HepG2 (cell line): Measurements from ENCODE around the gene ITGB2. TPM values are rescaled to one million over a fixed set of nuclear protein-coding genes. Genes with fewer than 3 reads are reported as not detected.

Source experiments
- ASH2L ChIP-seq: fragments of 300-600, 200-600 bp; sonication (generic); IDR thresholded peaks from 2 replicates; pipeline ENCODE4 v1.7.0; 2017; ENCODE audit warnings: low read depth, mild to moderate bottlenecking, moderate library complexity, mixed read lengths, low read length; ENCODE audit not compliant: insufficient read length
- DRAP1 ChIP-seq: IDR thresholded peaks from 2 replicates; pipeline ENCODE4 v1.6.1; 2016; ENCODE audit warnings: missing genetic modification reagents, missing compliant biosample characterization
- FOXA3 ChIP-seq: IDR thresholded peaks from 2 replicates; pipeline ENCODE4 v1.6.1; 2016; ENCODE audit warnings: missing genetic modification reagents, missing compliant biosample characterization
- FOXK1 ChIP-seq: sonication (generic); formaldehyde crosslinking; IDR thresholded peaks from 2 replicates; pipeline ENCODE4 v1.4.0; 2020; ENCODE audit warnings: low read depth, missing genetic modification reagents, borderline replicate concordance
- GABPB1 ChIP-seq: IDR thresholded peaks from 2 replicates; pipeline ENCODE4 v1.6.1; 2016; ENCODE audit warnings: mild to moderate bottlenecking, missing genetic modification reagents, moderate library complexity, missing compliant biosample characterization
- GATAD1 ChIP-seq: IDR thresholded peaks from 2 replicates; pipeline ENCODE4 v1.6.1; 2016; ENCODE audit warnings: missing genetic modification reagents, missing compliant biosample characterization
- HNF4G ChIP-seq, 2 experiments: sonication (generic) in 1 of 2; formaldehyde crosslinking in 1 of 2; IDR thresholded peaks; 2 replicates each; pipeline versions ENCODE4 v1.4.0 to v1.6.1; 2011 to 2020; ENCODE audit warnings: borderline replicate concordance in 2 of 2, low read depth in 2 of 2, mild to moderate bottlenecking in 2 of 2, low read length in 1 of 2, missing genetic modification reagents in 1 of 2, moderate library complexity in 1 of 2
- KDM1A ChIP-seq: IDR thresholded peaks from 2 replicates; pipeline ENCODE4 v1.6.1; 2016; ENCODE audit warnings: missing compliant biosample characterization
- KDM5B ChIP-seq: sonication (generic); formaldehyde crosslinking; IDR thresholded peaks from 2 replicates; pipeline ENCODE4 v1.4.0; 2020; ENCODE audit warnings: missing genetic modification reagents, mild to moderate bottlenecking, borderline replicate concordance
- RARA ChIP-seq: IDR thresholded peaks from 2 replicates; pipeline ENCODE4 v1.6.1; 2016; ENCODE audit warnings: missing genetic modification reagents, missing compliant biosample characterization
- REPIN1 ChIP-seq: sonication (generic); formaldehyde crosslinking; IDR thresholded peaks from 2 replicates; pipeline ENCODE4 v1.8.0; 2022; ENCODE audit warnings: missing genetic modification reagents, low read depth, mild to moderate bottlenecking, borderline replicate concordance
- TARDBP ChIP-seq: sonication (generic); formaldehyde crosslinking; IDR thresholded peaks from 2 replicates; pipeline ENCODE4 v1.8.0; 2022; ENCODE audit warnings: mild to moderate bottlenecking, missing genetic modification reagents
- ZNF430 ChIP-seq: sonication (generic); formaldehyde crosslinking; IDR thresholded peaks from 2 replicates; pipeline ENCODE4 v1.9.0; 2021; ENCODE audit warnings: mild to moderate bottlenecking, missing genetic modification reagents
- ZNF460 ChIP-seq: sonication (generic); formaldehyde crosslinking; IDR thresholded peaks from 2 replicates; pipeline ENCODE4 v1.5.1; 2020; ENCODE audit warnings: missing genetic modification reagents, mild to moderate bottlenecking, borderline replicate concordance
- ZNF501 ChIP-seq: sonication (generic); formaldehyde crosslinking; IDR thresholded peaks from 2 replicates; pipeline ENCODE4 v1.5.1; 2020; ENCODE audit warnings: mild to moderate bottlenecking, moderate library complexity, missing genetic modification reagents
- ZNF782 ChIP-seq: sonication (generic); formaldehyde crosslinking; IDR thresholded peaks from 2 replicates; pipeline ENCODE4 v1.4.0; 2020; ENCODE audit warnings: missing genetic modification reagents, mild to moderate bottlenecking, borderline replicate concordance
- polyA plus RNA-seq, 8 experiments: library from polyadenylated mRNA; depleted of rRNA in 3 of 8; stranded (reverse) in 7 of 8; unstranded in 1 of 8; fragments of >200 nt; fragmentation: Illumina TruSeq in 4 of 8; extraction: Trizol in 4 of 8; gene quantifications; 2 replicates each; pipeline versions ENCODE4 v1.2.1 to v1.2.3, GENCODE V29; 2011 to 2016; ENCODE audit warnings: low read depth in 4 of 8, missing spikeins in 1 of 8, mixed read lengths in 1 of 8; ENCODE audit not compliant: insufficient read depth in 1 of 8
- total RNA-seq, 5 experiments: library from RNA; depleted of rRNA; stranded (reverse); fragments of >200 nt; fragmentation: Illumina TruSeq; extraction: Trizol; gene quantifications; 2 replicates each; pipeline ENCODE4 v1.2.3, GENCODE V29; 2016; ENCODE audit warnings: low read depth in 1 of 5
- TF ChIP-seq, protein P1 (sequence below): sonication (generic); formaldehyde crosslinking; IDR thresholded peaks from 2 replicates; pipeline ENCODE4 v1.4.0; 2020; ENCODE audit warnings: missing genetic modification reagents
- TF ChIP-seq, protein P2 (sequence below): IDR thresholded peaks from 2 replicates; pipeline ENCODE4 v1.6.1; 2016; ENCODE audit warnings: mild to moderate bottlenecking
- TF ChIP-seq, protein P3 (sequence below): sonication (generic); formaldehyde crosslinking; IDR thresholded peaks from 2 replicates; pipeline ENCODE4 v1.4.0; 2020; ENCODE audit warnings: missing genetic modification reagents, borderline replicate concordance

ITGB2 gene
- total and polyA plus RNA-seq, 2 of the 13 experiments (the other 11 are each of a cell fraction or from before 2014, with no cell fraction given) = 4.2 to 18.0 TPM

DNA sequence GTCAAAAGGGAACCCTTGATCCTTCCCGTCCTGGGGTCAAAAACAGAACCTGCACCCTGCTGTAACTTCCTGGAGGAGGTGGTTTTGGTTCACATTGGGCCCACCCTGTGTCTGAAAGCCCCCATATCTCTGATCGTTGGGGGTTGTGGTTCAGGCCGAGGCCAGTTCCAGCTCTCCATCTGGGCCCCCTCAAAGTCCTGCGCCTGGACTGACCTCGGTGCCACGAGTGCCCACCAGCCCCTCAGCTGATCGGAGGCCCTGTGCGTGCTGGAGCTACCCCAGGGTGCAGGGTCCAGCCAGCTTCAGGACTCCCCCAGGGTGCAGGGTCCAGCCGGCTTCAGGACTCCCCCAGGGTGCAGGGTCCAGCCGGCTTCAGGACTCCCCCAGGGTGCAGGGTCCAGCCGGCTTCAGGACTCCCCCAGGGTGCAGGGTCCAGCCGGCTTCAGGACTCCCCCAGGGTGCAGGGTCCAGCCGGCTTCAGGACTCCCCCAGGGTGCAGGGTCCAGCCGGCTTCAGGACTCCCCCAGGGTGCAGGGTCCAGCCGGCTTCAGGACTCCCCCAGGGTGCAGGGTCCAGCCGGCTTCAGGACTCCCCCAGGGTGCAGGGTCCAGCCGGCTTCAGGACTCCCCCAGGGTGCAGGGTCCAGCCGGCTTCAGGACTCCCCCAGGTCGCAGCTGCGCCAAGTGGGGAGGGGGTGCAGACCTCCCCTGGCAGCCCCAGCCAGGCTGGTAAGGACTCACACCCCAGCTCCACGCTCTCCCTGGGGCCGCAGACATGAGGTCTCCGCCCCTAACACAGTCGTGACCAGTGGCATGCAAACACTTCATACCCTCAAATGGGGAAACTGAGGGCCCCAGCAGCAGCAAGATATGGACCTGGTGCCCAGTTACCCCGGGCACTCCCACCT is 7.9 kb downstream of the ITGB2 start (continued):
- TF ChIP-seq, protein P1, sequence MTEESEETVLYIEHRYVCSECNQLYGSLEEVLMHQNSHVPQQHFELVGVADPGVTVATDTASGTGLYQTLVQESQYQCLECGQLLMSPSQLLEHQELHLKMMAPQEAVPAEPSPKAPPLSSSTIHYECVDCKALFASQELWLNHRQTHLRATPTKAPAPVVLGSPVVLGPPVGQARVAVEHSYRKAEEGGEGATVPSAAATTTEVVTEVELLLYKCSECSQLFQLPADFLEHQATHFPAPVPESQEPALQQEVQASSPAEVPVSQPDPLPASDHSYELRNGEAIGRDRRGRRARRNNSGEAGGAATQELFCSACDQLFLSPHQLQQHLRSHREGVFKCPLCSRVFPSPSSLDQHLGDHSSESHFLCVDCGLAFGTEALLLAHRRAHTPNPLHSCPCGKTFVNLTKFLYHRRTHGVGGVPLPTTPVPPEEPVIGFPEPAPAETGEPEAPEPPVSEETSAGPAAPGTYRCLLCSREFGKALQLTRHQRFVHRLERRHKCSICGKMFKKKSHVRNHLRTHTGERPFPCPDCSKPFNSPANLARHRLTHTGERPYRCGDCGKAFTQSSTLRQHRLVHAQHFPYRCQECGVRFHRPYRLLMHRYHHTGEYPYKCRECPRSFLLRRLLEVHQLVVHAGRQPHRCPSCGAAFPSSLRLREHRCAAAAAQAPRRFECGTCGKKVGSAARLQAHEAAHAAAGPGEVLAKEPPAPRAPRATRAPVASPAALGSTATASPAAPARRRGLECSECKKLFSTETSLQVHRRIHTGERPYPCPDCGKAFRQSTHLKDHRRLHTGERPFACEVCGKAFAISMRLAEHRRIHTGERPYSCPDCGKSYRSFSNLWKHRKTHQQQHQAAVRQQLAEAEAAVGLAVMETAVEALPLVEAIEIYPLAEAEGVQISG (CRISPR knock-in tag) = peak; percentile 66
- TF ChIP-seq ZNF430 (CRISPR knock-in tag) = peak; percentile 50; the same call in 1 of the 2 replicates
- TF ChIP-seq, protein P2, sequence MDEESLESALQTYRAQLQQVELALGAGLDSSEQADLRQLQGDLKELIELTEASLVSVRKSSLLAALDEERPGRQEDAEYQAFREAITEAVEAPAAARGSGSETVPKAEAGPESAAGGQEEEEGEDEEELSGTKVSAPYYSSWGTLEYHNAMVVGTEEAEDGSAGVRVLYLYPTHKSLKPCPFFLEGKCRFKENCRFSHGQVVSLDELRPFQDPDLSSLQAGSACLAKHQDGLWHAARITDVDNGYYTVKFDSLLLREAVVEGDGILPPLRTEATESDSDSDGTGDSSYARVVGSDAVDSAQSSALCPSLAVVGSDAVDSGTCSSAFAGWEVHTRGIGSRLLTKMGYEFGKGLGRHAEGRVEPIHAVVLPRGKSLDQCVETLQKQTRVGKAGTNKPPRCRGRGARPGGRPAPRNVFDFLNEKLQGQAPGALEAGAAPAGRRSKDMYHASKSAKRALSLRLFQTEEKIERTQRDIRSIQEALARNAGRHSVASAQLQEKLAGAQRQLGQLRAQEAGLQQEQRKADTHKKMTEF (CRISPR knock-in tag) = peak; percentile 93
- TF ChIP-seq GATAD1 (CRISPR knock-in tag) = peak; percentile 51; the same call in 1 of the 2 replicates
- TF ChIP-seq REPIN1 = peak; percentile 69
- TF ChIP-seq DRAP1 (CRISPR knock-in tag) = 0 out of 2 replicates have a peak, but pooled peaks have one; percentile 42
- TF ChIP-seq, protein P3, sequence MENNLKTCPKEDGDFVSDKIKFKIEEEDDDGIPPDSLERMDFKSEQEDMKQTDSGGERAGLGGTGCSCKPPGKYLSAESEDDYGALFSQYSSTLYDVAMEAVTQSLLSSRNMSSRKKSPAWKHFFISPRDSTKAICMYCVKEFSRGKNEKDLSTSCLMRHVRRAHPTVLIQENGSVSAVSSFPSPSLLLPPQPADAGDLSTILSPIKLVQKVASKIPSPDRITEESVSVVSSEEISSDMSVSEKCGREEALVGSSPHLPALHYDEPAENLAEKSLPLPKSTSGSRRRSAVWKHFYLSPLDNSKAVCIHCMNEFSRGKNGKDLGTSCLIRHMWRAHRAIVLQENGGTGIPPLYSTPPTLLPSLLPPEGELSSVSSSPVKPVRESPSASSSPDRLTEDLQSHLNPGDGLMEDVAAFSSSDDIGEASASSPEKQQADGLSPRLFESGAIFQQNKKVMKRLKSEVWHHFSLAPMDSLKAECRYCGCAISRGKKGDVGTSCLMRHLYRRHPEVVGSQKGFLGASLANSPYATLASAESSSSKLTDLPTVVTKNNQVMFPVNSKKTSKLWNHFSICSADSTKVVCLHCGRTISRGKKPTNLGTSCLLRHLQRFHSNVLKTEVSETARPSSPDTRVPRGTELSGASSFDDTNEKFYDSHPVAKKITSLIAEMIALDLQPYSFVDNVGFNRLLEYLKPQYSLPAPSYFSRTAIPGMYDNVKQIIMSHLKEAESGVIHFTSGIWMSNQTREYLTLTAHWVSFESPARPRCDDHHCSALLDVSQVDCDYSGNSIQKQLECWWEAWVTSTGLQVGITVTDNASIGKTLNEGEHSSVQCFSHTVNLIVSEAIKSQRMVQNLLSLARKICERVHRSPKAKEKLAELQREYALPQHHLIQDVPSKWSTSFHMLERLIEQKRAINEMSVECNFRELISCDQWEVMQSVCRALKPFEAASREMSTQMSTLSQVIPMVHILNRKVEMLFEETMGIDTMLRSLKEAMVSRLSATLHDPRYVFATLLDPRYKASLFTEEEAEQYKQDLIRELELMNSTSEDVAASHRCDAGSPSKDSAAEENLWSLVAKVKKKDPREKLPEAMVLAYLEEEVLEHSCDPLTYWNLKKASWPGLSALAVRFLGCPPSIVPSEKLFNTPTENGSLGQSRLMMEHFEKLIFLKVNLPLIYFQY (CRISPR knock-in tag) = peak; percentile 57; the same call in 1 of the 2 replicates
- TF ChIP-seq RARA (CRISPR knock-in tag) = peak; percentile 90
- TF ChIP-seq FOXA3 (CRISPR knock-in tag) = peak; percentile 50
- 0 out of 2 replicates have a peak, but pooled peaks have one; percentile 44 for TF ChIP-seq KDM1A
- peak; percentile 50; the same call in 1 of the 2 replicates for TF ChIP-seq FOXK1
- peak; percentile 75 for TF ChIP-seq ZNF501
- TF ChIP-seq KDM5B (CRISPR knock-in tag) = peak; percentile 38; the same call in 1 of the 2 replicates
- TF ChIP-seq TARDBP (CRISPR knock-in tag) = peak; percentile 28; the same call in 1 of the 2 replicates
- peak; percentile 18; the same call in 1 of the 2 replicates for TF ChIP-seq ZNF460 (CRISPR knock-in tag)
- peak; percentile 90 for TF ChIP-seq HNF4G (IDR thresholded peaks at IDR 0.05; ENCODE audit: borderline replicate concordance, low read depth, low read length)
- peak; percentile 98 for TF ChIP-seq HNF4G (CRISPR knock-in tag; IDR thresholded peaks at IDR 0.05; ENCODE audit: borderline replicate concordance, low read depth)
- TF ChIP-seq ZNF782 = peak; percentile 53; the same call in 1 of the 2 replicates
- peak; percentile 77; the same call in 1 of the 2 replicates for TF ChIP-seq GABPB1 (CRISPR knock-in tag)
- TF ChIP-seq ASH2L = peak; percentile 63
